Stimulated activated naive B cell treated with anti-CD40 and anti-IgM and Interleukin-4, amounts not matched to agents 10 μg/mL and 1 μg/mL and 100 μg/mL, for 72 hours (primary cell): ENCODE results near the gene ATR.
"Not testable (repeated sequence)": the region's sequence is repeated elsewhere in the genome, so short reads cannot be mapped to it uniquely, and the experiment has no call there.

Source experiments
- ATAC-seq, 2 donors: fragments of 150-1000 bp; cut with Tn5 transposase; replicated peaks; 2 replicates each; pipeline ENCODE4 v1.10.0; 2021; ENCODE audit warnings: moderate library complexity in 1 of 2
- DNase-seq: peaks from one replicate; pipeline ENCODE4 v3.0.0; 2021
- H3K27ac Mint-ChIP-seq: one replicate; pipeline ENCODE4 v1.8.0; 2022; ENCODE audit warnings: mild to moderate bottlenecking, mixed read lengths
- H3K27me3 Mint-ChIP-seq, 2 donors: one replicate each; pipeline ENCODE4 v1.8.0; 2022; ENCODE audit warnings: mixed read lengths in 2 of 2
- H3K36me3 Mint-ChIP-seq, 2 donors: one replicate each; pipeline ENCODE4 v1.8.0; 2022; ENCODE audit warnings: mixed read lengths in 2 of 2, mild to moderate bottlenecking in 1 of 2
- H3K4me1 Mint-ChIP-seq, 2 donors: one replicate each; pipeline ENCODE4 v1.8.0; 2022; ENCODE audit warnings: mixed read lengths in 2 of 2, mild to moderate bottlenecking in 1 of 2
- H3K4me3 Mint-ChIP-seq, 2 donors: one replicate each; pipeline ENCODE4 v1.8.0; 2022; ENCODE audit warnings: mild to moderate bottlenecking in 2 of 2, mixed read lengths in 2 of 2, moderate library complexity in 1 of 2
- H3K9me3 Mint-ChIP-seq, 2 donors: one replicate each; pipeline ENCODE4 v1.8.0; 2022; ENCODE audit warnings: mixed read lengths in 2 of 2, mild to moderate bottlenecking in 1 of 2

The ATR gene

DNA sequence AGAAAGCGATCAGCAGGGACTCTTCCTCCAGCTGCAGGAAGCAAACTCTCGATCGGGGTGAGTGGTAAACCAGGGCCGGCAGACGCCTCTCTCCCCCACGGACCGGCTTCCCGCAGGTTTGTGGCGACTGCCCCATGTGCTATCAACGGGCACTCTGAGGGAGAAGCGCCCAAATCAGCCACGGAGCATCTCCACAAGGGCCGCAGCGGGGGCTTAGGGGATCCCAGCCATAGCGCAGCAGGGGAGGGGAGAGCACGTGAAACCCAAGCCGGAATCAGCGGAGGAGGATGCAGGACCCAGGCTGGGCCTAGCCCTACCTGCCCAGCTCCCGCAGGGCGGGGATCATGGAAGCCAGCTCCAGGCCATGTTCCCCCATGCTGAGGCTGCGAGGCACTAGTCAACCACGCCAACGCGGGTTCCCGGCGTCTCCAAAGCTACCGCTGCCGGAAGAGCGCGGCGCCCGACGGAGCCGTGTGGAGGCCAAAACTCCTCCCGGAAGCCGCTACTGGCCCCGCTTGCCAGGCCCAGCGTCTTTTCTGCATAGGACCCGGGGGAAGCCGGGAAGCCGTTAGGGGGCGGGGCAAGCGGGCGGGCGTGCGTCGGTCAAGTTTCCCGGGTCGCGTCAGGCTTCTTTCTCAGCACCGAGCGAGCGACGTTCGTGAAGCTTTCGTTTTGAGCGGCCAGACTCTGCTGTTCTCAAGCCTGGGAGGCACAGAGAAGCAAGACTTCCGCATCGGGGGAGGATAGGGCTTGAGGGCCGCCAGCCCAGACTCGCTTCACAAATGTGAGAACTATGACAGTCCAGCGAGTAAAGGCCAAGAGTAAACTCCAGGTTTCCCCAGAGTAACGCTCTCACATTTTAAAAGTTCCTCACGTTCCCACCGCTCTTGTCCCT is at the start of gene ATR:
ATR (minus strand) TSS at position 405 of the 895 bp plus-strand sequence; CDS start at position 376, 29 bp downstream.
- peak; percentile 95 to 96 for ATAC-seq
- Mint-ChIP-seq H3K4me1 (peaks cover 25 to 48% of the 10 kb centered on the region in 2 donors), H3K27me3 (peaks cover 0 to 5% of the 10 kb centered on the region in 2 donors), H3K4me3 (peak within 1 kb of the TSS; percentile 91 to 96), H3K27ac (peak within 1 kb of the TSS; percentile 98), H3K9me3 (no peaks in the 10 kb centered on the region), H3K36me3 (peaks cover 8 to 13% of the 10 kb centered on the region in 2 donors)
- DNase-seq: peak; percentile 95

DNA sequence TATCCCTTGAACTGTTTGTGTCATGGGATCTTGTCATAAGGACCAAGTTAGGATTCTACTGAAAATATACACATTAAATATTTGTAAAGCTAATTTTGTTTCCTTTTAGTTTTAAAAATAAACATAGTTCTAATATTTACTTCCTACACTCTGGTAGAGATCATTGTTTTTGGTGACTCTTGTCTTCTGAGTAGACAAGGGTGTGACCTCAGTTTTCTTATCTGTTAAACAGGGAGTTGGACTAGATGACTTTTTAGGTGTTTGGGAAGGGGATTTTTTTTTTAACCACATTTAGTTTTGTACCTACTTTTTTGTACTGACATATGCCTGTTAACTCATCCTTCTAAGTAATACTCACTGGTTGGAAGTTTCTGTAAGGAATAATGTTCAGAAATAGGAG is 48.4 kb upstream of the ATR start:
- no peak overlapping the region for H3K27ac Mint-ChIP-seq
- no peaks in the 10 kb centered on the region for H3K27me3 Mint-ChIP-seq
- H3K9me3 Mint-ChIP-seq: no peaks in the 10 kb centered on the region
- ATAC-seq (no peak), DNase-seq (no peak)
- no peaks in the 10 kb centered on the region for H3K36me3 Mint-ChIP-seq
- no peak overlapping the region for H3K4me3 Mint-ChIP-seq
- no peaks in the 10 kb centered on the region for H3K4me1 Mint-ChIP-seq

DNA sequence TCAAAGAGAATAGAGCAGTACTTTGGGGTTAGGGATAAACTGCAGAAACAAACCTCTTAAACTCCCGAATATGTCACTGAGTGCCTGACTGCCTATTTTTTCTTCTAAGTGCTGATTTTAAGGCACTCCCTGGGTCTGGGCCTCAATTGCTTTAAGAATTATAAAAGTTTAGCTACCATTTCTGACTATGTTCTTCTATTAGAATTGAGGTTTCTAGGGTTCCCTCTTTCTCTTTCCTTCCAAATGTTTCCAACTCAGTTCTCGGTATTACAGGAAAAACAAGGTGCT is 46.6 kb upstream of the ATR start:
- no peaks in the 10 kb centered on the region for H3K36me3 Mint-ChIP-seq
- no peak for ATAC-seq
- H3K4me1 Mint-ChIP-seq: no peaks in the 10 kb centered on the region

DNA sequence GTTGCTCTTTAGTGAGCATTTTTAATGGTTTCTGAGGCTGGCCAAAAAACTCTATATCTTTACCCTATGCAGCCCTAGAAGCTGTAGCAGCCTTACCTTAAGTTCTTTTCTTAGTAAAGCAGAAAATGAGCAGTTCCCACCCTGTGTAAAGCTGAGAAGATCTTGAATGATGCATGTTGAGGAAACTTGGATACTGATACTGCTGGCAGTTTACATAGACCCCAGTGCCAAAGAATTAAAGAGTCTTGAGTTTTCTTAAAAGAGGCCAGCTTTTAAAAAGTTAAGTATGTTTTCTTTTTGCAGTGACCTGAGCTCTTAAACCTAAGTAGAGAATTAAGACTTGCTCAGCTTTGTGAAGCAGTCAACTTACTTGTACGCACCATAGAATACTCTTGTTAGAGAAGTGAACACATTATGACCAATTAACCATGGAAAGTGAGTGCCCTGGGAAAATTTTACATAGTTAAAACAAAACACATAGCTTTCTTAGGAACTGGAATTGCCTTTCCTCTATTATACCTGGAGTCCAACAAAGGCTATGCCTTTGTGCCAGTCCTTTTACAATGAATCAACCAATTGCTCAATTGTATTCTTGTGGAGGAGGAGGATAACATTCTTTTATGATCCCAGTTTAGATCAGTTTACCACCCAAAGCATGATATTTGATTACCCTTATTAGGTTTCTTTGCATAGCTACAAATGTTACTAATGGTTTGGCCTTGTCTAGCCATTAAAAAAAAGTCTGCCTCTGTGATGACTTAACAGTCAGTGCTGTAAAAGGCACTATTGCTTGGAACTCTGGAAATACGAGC is 46.0 kb upstream of the ATR start:
- H3K4me3 Mint-ChIP-seq: no peak overlapping the region
- DNase-seq (no peak), ATAC-seq (no peak)
- H3K9me3 Mint-ChIP-seq: no peaks in the 10 kb centered on the region
- no peak overlapping the region for H3K27ac Mint-ChIP-seq
- H3K4me1 Mint-ChIP-seq: no peaks in the 10 kb centered on the region
- H3K27me3 Mint-ChIP-seq: no peaks in the 10 kb centered on the region
- H3K36me3 Mint-ChIP-seq: no peaks in the 10 kb centered on the region

More for the DNA sequence above, 46.6 kb upstream of the ATR start:
- Mint-ChIP-seq H3K4me3 (no peak overlapping the region), H3K9me3 (no peaks in the 10 kb centered on the region), H3K27ac (no peak overlapping the region), H3K27me3 (no peaks in the 10 kb centered on the region)
- no peak for DNase-seq

DNA sequence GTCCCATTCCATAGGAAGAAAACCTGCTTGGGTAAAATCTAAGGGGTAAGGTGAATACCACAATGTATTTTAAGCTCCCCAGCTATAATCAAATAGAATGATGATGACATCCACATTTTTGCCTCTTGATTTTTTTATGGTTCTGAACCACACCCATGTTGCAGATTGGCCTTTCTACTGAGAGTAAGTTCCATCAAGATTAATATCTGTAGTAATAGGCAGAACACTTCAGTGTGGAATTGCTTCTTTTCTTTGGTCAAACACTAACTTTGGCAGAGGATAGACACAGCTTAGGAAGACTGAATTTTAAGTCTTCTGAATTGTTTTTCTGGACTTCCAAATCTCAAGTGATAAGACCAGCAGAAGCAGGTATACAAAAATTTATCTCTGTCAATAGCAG is 44.7 kb upstream of the ATR start:
- Mint-ChIP-seq H3K36me3 (no peaks in the 10 kb centered on the region), H3K27me3 (no peaks in the 10 kb centered on the region)

DNA sequence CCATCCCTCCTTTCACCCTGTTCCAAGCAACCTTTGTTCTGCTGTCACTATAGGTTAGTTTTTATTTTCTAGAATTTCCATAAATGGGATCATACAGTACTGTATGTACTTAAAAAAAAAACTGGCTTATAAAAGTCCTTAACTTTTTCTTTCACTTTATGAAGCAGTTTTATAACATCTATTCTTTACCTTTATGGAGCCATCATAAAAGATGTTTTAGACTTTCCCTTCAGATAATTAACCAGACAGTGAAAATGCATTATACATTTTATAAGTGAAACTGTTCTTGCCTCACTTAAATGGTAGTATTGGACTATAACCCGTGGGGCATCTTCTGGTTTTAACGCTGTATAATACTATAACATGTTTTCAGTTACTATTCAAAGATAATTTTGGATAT is 43.9 kb upstream of the ATR start:
- Mint-ChIP-seq H3K27ac (no peak overlapping the region), H3K27me3 (no peaks in the 10 kb centered on the region), H3K4me3 (no peak overlapping the region), H3K9me3 (no peaks in the 10 kb centered on the region), H3K4me1 (no peaks in the 10 kb centered on the region), H3K36me3 (no peaks in the 10 kb centered on the region)
- ATAC-seq (no peak), DNase-seq (no peak)

More for the DNA sequence above, 44.7 kb upstream of the ATR start:
- H3K4me3 Mint-ChIP-seq: no peak overlapping the region
- H3K27ac Mint-ChIP-seq: no peak overlapping the region
- no peak for DNase-seq
- no peaks in the 10 kb centered on the region for H3K9me3 Mint-ChIP-seq
- no peaks in the 10 kb centered on the region for H3K4me1 Mint-ChIP-seq
- ATAC-seq: no peak

DNA sequence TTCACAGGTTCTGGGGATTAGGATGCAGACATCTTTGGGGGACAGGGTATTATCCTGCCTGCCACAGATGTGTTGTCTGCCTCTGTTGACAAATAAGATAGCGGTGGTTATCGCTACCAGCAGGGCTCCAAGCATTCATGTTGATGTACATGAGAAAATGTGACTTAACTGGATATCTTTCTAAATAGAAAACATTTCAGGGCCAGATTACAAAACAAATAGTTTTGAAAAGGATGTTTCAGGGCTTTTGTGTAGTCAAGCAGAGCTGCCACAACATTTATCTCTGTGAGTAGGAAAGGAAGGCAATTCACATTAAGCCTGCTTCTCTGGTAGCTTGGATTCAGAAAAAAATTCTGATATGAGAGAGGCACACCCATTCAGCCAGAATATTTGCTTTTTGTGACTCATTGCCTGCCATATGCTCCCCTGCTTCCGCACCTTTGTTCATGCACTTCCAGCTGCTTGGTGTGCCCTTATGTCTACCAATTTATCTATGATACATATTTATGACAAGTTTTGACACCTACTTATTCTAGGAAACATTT is 40.5 kb upstream of the ATR start:
- no peaks in the 10 kb centered on the region for H3K36me3 Mint-ChIP-seq
- ATAC-seq (no peak), DNase-seq (no peak)
- H3K27me3 Mint-ChIP-seq: no peaks in the 10 kb centered on the region
- no peak overlapping the region for H3K27ac Mint-ChIP-seq
- H3K4me3 Mint-ChIP-seq: no peak overlapping the region
- no peaks in the 10 kb centered on the region for H3K4me1 Mint-ChIP-seq
- H3K9me3 Mint-ChIP-seq: no peaks in the 10 kb centered on the region

DNA sequence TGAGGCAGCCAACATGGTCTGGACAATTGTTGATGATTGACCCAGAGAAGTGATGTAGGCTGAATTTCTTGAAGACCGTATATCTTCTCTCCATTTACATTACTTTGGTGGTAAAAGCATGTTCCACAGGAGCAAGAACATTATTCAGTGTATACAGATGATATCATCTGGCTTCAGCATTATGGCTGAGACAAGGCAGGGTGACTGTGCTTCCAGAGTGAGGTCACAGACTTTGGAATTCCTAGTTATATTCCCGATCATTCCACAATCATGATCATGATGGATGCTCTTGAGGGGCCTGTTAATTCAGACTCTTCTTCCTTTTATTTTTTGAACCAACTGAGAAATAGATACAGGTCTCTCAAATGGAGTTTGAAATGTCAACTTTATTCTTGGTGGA is 36.6 kb upstream of the ATR start:
- Mint-ChIP-seq H3K4me1 (no peaks in the 10 kb centered on the region), H3K27ac (no peak overlapping the region), H3K36me3 (no peaks in the 10 kb centered on the region), H3K9me3 (no peaks in the 10 kb centered on the region), H3K4me3 (no peak overlapping the region), H3K27me3 (no peaks in the 10 kb centered on the region)
- ATAC-seq (no peak), DNase-seq (no peak)

DNA sequence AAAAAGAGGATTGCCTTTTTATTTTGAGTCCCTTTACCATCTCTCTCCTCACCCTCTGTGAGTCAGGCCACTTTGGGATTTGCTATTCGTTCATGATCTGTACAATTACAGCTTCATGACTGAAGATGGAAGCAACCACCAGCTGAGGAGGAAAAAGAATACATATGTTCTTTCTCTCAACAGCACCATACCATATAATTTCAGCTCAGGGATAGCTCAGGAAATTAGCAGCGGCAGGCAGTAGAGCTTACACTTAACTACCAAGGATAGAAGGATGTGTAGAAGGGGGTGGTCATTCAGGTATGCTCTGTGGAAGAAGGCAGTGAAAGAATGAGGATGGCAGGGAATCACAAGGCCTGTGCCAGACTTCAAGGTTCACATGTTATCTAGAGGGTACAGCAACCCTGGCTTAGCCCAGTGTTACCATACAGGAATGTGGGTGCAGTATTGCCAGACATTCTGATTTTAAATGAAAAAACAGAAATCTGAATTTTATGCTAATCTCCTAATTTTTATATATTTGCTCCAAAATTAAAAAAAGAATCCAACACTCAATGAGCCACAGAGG is 35.6 kb upstream of the ATR start:
- no peak overlapping the region for H3K4me3 Mint-ChIP-seq
- no peaks in the 10 kb centered on the region for H3K27me3 Mint-ChIP-seq
- H3K4me1 Mint-ChIP-seq: no peaks in the 10 kb centered on the region
- H3K9me3 Mint-ChIP-seq: no peaks in the 10 kb centered on the region
- no peak for ATAC-seq
- DNase-seq: no peak
- no peaks in the 10 kb centered on the region for H3K36me3 Mint-ChIP-seq
- no peak overlapping the region for H3K27ac Mint-ChIP-seq

DNA sequence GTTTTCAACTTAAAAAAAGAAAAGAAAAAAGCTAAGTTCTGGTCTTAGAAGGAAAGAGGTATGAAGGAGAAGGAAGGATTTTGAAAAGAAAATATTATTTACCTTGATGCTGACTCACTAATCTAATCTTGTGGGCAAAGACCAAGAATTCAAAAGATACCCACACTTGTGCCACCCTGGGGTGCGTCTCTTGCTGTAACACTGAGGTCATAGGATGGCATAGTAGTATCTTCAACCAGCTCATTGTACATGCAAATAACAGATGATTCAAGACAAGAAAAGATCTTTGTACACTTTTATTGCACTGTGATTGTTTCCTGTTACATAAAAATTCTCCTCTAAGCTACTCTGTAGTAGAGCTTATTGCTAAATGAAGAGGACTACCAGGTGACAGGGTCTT is 35.0 kb upstream of the ATR start:
- no peak overlapping the region for H3K4me3 Mint-ChIP-seq
- H3K27ac Mint-ChIP-seq: no peak overlapping the region
- H3K27me3 Mint-ChIP-seq: no peaks in the 10 kb centered on the region
- ATAC-seq: no peak
- no peaks in the 10 kb centered on the region for H3K9me3 Mint-ChIP-seq
- H3K4me1 Mint-ChIP-seq: no peaks in the 10 kb centered on the region
- DNase-seq: no peak
- no peaks in the 10 kb centered on the region for H3K36me3 Mint-ChIP-seq

DNA sequence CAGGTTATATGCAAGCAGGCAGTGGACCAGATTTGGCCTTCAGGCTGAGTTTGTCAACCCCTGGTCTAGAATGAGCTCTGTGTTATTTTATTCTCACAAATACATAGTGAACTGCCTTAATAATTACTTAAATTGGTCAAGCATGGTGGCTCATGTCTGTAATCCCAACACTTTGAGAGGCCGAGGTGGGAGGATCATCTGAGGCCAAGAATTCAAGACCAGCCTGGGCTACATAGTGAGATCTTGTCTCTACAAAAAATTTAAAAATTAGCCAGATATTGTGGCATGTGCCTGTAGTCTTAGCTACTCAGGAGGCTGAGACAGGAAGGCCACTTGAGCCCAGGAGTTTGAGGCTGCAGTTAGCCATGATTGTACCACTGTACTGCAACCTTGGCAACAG is 32.7 kb upstream of the ATR start:
- H3K9me3 Mint-ChIP-seq: no peaks in the 10 kb centered on the region
- no peaks in the 10 kb centered on the region for H3K4me1 Mint-ChIP-seq
- no peak for DNase-seq
- ATAC-seq: no peak
- H3K4me3 Mint-ChIP-seq: no peak overlapping the region
- H3K36me3 Mint-ChIP-seq: no peaks in the 10 kb centered on the region
- H3K27ac Mint-ChIP-seq: no peak overlapping the region
- no peaks in the 10 kb centered on the region for H3K27me3 Mint-ChIP-seq

DNA sequence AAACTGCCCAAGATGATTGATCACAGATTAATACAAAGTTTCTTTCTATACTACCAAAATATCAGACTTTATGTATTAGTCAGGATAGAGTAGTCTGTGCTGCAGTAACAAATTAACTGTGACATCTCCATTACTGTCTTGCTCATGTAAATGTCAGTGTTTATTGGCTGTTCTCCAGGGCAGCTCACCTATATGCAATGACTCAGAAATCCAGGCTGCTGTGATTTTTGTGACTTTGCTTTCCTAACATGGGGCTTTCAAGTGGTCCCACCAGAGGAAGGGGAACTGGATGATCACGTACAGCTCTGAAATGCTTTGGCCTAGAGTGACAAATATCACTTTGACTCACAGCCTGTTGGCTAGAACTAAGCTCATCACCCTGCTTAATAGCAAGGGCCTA is 30.6 kb upstream of the ATR start:
- Mint-ChIP-seq H3K9me3 (no peaks in the 10 kb centered on the region), H3K4me1 (no peaks in the 10 kb centered on the region), H3K4me3 (no peak overlapping the region), H3K27ac (no peak overlapping the region), H3K27me3 (no peaks in the 10 kb centered on the region), H3K36me3 (no peaks in the 10 kb centered on the region)
- ATAC-seq: no peak
- no peak for DNase-seq

DNA sequence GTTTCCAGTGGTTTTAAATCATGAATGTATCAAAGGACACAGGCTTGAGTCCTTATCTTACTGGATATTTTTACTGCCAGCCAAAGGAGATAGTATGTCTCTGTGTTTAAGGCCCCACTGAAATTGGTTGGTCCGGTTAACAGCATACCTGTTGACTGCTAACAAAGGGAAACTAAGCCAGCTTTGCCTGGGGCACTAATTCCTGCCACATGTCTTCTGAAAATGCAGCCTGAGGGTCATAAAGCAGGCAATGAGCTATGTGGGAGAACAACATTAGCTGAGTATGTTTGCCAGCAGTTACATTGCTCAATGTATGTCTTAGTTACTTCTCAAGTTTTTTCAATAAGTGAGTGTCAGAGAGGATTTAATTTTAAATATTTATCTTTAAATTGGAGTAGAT is 30.1 kb upstream of the ATR start:
- Mint-ChIP-seq H3K9me3 (no peaks in the 10 kb centered on the region), H3K36me3 (no peaks in the 10 kb centered on the region), H3K27me3 (no peaks in the 10 kb centered on the region), H3K27ac (no peak overlapping the region), H3K4me3 (no peak overlapping the region), H3K4me1 (no peaks in the 10 kb centered on the region)
- ATAC-seq: no peak
- DNase-seq: no peak

DNA sequence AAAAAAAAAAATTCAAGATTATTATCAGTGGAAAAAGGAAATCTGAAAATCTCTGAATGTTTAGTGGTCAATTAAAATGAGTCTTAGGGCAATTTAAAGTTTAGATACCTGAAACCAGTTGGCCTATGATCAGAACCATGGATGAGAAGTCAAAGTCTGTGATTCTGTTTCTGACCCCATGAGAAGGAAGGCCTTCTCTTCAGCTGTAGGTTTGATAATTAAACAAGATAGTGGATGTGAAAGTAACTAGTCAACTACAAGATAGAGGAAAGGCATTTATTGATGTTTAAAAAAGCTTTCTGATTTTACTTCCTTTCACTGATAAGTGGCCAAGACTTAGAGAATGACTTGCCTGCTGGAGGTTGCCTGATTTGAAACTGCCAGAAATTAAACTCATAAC is 26.4 kb upstream of the ATR start:
- Mint-ChIP-seq H3K27ac (no peak overlapping the region), H3K4me3 (no peak overlapping the region), H3K9me3 (peaks cover 0 to 3% of the 10 kb centered on the region in 2 donors), H3K27me3 (no peaks in the 10 kb centered on the region), H3K4me1 (no peaks in the 10 kb centered on the region), H3K36me3 (no peaks in the 10 kb centered on the region)
- ATAC-seq (peak in 1 of 2 donors; percentile 48), DNase-seq (no peak)

DNA sequence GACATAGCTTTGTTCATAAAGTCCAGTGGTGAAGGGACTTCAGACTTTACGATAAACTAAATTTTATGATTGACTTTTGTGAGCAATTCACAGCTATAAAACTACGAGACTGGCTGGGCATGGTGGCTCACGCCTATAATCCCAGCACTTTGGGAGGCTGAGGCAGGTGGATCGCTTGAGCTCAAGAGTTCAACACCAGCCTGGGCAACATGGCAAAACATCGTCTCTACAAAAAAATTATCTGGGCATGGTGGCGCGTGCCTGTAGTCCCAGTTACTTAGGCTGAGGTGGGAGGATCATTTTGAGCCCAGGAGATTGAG is 24.8 kb upstream of the ATR start:
- not testable (repeated sequence) for ATAC-seq, H3K27ac Mint-ChIP-seq, H3K9me3 Mint-ChIP-seq, DNase-seq, H3K27me3 Mint-ChIP-seq, H3K36me3 Mint-ChIP-seq, H3K4me3 Mint-ChIP-seq, H3K4me1 Mint-ChIP-seq
